ENCODE data around the gene NKD1.

DNA sequence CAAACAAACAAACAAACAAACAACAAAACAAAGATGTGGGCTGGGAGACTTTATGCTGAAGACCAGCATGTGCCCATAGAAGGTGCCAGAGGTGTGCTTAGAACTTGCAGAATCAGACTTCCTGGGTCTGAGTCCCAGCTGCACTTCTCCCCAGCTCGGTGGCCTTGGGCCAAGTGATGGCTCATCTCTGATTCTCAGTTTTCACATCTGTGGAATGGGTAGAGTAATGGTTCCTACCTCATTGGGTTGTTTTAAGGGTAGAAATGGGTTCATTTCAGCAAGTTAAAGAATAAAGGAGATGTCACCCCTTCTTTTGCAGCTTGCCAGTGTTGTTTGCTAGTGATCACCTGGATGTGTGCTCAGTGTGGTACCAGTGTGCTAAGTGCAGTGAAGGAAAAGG lies 10.7 kb downstream of the NKD1 start:
- TF ChIP-seq, protein P1, sequence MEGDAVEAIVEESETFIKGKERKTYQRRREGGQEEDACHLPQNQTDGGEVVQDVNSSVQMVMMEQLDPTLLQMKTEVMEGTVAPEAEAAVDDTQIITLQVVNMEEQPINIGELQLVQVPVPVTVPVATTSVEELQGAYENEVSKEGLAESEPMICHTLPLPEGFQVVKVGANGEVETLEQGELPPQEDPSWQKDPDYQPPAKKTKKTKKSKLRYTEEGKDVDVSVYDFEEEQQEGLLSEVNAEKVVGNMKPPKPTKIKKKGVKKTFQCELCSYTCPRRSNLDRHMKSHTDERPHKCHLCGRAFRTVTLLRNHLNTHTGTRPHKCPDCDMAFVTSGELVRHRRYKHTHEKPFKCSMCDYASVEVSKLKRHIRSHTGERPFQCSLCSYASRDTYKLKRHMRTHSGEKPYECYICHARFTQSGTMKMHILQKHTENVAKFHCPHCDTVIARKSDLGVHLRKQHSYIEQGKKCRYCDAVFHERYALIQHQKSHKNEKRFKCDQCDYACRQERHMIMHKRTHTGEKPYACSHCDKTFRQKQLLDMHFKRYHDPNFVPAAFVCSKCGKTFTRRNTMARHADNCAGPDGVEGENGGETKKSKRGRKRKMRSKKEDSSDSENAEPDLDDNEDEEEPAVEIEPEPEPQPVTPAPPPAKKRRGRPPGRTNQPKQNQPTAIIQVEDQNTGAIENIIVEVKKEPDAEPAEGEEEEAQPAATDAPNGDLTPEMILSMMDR (IDR thresholded peaks at IDR 0.05): no peak
- no peak for TF ChIP-seq POLR2A (IDR thresholded peaks at IDR 0.05)

All from adrenal gland (tissue), 5 donors.